GM19351 (cell line): ENCODE measurements around the gene PRUNE2.
A peak's percentile ranks its signal among the peaks of the same experiment; 100 is the strongest.
"Not testable (repeated sequence)": the region's sequence is repeated elsewhere in the genome, so short reads cannot be mapped to it uniquely, and the experiment has no call there.

Experiments used
- ATAC-seq: cut with Tn5 transposase; IDR thresholded peaks from one replicate; pipeline ENCODE4 v1.9.1; 2021; ENCODE audit warnings: mild to moderate bottlenecking, moderate library complexity; ENCODE audit not compliant: unreplicated experiment

The PRUNE2 gene

GRCh38 chr9:76743931-76744330 lies 162.0 kb downstream of the PRUNE2 start:
- no peak for ATAC-seq

GRCh38 chr9:76742890-76743289 lies 163.0 kb downstream of the PRUNE2 start:
- not testable (repeated sequence) for ATAC-seq

- no peak for ATAC-seq
Measured at GRCh38 chr9:76741524-76741923, 164.4 kb downstream of the PRUNE2 start.

DNA sequence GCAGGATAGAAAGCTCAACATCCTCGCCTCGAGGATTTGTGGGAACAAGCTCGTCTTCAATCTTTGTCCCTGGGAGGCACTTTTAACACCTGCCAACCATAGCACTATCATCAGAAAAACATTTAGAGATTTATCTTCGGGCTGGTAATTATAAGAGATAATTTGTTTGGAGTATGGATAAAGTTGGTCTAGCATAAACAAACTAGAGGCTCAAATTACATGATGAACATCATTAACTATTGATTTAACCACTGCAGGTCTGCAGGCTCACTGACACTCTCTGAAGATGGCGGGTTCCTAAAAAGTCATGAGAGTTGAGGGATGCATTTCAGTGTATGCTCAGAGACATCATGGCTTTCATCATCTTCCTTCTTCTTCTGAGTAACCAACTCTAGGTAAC lies 167.5 kb downstream of the PRUNE2 start:
- no peak for ATAC-seq

DNA sequence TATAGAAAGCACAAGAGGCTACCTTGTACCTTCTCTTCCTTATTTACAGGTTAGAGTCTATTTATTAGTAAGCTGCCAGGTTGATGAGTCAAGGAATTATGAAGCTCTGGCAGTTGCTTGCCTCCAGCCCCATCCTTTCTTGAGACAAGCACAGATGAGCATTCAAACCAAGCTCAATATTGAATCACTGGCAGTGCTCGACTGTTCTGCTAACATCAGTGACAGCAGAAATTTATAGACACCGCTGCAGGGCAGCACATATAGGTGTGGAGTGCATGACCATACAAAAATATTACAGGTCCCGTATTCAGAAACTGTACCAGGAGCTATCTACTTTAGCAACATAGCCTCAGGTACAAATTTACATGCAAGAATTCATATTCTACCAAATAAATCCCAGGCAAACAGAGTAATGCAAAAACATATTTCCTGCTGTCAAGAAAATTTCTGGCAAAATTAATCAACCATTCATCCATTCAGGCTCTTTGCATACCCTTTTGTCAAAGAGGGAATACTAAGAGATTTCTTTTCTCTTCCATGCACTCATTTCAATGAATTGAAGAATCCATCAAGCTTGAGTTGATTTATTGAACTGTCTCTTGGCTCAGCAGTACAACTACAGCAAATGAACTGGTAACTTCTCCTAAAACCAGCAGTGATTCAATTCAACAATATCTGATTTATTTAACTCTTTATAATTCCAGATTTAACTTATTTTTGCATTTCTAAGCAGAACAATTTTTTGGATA lies 168.6 kb downstream of the PRUNE2 start:
- no peak for ATAC-seq

- ATAC-seq: no peak
Measured at GRCh38 chr9:76734716-76735115, 171.2 kb downstream of the PRUNE2 start.

DNA sequence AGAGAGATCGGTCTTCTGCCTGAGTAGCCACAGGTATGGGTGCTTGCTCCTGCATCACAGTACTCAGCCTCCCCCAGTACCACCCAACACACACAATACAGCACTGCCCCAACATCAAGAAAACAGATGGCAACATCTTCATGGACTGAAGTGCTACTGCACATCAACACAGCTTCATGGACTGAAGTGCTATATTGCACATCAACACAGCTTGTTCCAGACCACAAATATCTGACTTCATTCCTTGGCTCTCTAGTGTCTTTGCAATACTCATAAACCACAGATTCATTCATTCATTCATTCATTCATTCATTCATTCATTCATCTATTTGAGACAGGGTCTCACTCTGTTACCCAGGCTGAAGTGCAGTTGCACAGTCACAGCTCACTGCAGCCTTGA lies 172.8 kb downstream of the PRUNE2 start:
- no peak for ATAC-seq

- no peak for ATAC-seq
Measured at GRCh38 chr9:76732341-76732958, 173.5 kb downstream of the PRUNE2 start.

DNA sequence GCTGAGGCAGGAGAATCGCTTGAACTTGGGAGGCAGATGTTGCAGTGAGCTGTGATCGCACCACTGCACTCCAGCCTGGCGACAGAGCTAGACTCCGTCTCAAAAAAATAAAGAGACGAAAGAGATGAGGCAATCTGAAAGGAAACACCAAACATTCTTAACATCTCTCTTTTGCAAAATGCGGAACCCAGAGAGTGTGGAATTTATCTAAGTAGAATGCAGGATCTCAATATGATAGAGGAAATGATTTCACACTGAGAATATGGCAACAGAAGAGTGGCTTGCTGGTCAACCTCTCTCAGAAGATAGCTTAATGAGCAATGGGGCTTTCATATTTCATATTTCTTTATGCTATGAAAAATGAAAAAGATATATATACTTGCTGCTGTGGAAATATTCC lies 175.1 kb downstream of the PRUNE2 start:
- no peak for ATAC-seq

GRCh38 chr9:76729980-76730737 lies 175.8 kb downstream of the PRUNE2 start:
- ATAC-seq: no peak

GRCh38 chr9:76729116-76729515 lies 176.8 kb downstream of the PRUNE2 start:
- no peak for ATAC-seq

DNA sequence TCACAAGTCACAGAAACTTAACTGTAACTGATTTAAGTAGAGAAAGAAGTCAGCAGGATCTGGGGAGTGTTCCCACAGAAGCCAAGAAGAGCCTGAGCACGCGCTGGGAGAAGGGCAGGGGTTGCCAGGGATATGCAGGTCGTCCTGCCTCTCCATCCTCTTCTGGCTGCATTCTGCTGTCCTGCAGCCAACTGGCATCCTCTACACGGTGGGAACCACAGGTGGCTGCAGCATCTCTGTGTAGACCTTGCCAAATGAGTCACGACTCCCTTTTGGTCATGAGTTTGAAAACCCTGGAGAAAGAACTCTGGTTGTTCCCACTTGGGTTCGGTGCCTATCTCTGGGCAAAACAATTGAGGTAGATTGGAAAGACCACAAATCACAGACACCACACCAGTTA lies 180.0 kb downstream of the PRUNE2 start:
- no peak for ATAC-seq

DNA sequence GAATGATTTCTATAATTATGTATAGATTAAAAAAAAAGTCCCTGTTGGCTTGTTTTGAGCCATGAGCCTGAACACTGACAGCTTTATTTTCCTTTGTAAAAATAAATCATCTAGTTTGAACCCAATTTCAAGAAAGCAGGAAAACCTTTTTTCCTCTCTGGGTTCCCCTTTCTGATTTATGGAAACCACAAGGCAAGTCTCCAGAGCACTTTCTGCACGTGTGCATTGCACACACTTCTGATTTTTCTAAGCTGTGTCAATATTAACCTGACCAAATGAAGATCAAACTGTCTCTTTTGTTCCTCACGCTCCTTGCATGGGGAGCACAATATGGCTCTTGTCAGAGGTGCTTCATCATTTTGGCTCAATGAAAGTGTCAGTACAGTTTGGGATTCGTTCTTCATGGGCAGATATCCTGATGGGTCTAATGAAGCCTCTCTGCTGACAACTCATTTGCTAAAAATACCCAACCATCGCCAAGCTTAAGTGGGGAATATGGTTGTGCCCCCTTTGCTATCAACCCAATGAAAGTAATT lies 180.8 kb downstream of the PRUNE2 start:
- no peak for ATAC-seq

- no peak for ATAC-seq
Measured at GRCh38 chr9:76720245-76720644, 185.7 kb downstream of the PRUNE2 start.

- ATAC-seq: no peak
Measured at GRCh38 chr9:76718166-76718565, 187.7 kb downstream of the PRUNE2 start.

- ATAC-seq: no peak
Measured at GRCh38 chr9:76717613-76718012, 188.3 kb downstream of the PRUNE2 start.

DNA sequence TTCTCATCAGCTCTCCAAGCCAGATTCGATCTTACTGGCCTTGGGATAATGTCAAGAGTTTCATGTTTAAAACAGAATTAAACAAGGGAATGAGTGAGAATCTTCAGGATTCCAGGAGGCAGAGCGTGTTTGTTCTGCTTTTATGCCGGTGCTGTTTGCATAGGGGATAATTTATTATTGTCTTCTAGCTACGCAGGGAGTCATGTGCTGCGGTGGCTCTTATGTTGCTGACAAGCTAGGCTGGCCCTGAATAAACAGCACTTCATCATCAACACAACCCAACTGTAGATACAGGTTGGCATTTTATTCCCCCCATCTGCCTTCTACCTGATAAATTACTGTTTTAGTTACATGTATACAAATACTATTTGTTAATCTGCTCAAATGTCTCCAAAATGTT lies 188.7 kb downstream of the PRUNE2 start:
- ATAC-seq: no peak

DNA sequence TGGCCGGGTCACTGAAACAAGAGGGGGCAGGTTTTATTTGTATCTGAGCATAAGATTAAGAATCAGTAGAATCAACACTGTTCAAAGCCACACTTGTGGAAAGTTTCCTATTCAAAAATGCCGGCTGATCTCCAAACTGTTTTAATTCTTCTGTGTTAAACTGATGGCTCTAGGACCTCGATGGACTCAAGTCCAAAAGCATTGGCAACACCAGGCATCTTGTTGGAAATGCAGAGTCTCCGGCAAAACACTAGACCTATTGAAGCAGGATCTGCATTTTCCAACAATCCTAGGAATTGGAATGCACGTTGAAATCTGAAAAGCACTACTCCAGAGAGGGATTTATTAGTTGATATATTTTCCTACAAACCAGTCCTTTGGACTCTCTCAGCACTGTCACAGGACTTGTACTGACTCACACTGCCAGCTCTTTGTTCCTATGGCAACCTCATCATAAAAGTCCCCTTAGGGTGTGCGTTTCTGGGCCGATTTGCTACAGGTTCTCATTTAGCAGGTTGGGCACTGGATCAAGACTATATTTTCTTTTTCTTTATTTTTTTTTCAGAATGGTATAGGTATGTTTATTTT lies 189.7 kb downstream of the PRUNE2 start:
- ATAC-seq: no peak

DNA sequence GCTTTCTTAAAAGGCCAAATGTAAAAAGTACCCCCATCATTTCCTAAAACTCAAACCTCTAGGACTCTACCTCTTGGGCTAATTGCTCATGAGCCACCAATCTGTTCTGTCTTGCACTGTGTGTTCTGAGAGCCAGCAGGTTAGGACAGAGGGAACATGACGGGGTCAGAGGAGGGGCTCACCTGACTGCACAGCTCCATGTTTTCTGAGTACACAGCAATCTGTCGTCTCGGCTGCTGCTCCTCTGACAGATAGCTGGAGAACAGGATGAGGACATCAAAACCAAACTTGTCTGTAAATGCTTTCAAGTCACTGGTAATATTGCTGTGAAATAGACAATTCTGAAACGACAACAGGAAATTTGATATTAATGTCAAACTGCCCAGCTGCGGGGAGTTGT lies 192.5 kb downstream of the PRUNE2 start:
- ATAC-seq: no peak

DNA sequence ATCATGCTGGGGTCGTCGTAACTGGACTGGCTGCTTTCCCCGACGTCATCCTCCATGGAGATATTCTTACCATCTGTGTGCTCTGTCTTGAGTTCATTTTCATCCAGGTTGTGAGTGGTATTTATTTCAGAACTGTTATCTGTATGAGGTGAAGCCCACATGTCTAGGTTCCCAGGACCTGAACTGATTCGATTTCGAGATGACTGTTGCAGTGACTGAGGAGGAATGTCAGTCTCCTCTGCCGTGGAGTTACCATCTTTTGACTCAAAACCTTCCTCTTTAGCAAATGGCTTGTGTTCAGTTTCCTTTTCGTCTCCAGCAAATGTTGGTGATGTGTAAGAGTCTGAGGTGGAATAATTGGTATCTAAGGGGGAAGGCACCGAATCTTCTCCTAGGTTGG lies 196.9 kb downstream of the PRUNE2 start:
- ATAC-seq: no peak

DNA sequence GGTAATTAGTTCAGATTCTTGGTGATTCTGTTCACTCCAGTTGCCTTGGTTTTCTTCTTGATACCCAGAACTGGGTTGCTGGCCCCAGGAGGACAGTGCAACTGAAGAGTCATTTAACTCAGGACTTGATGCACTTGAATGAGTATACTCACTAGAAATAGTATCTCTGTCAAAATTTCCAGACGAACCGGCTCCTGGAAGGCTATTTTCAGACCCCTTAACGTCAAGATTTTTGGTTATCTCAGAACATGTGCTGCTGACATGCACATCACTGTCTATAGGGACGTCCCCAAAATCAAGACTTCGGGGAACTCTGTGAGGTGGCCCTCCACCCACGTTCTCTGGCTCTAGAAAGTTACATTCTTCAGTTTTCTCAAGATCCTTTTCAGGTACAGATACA lies 198.4 kb downstream of the PRUNE2 start:
- ATAC-seq: peak; percentile 85
